GM10266 (cell line): Measurements from ENCODE around the gene SLC4A2.

Experiments
- DNase-seq: peaks from one replicate; pipeline ENCODE4 v3.0.0; 2012; ENCODE audit errors: extremely low spot score
- TF ChIP-seq, protein P1 (sequence below): IDR thresholded peaks from 2 replicates; pipeline ENCODE4 v1.5.1; 2012; ENCODE audit warnings: mild to moderate bottlenecking, low read depth; ENCODE audit not compliant: control insufficient read depth, insufficient read depth; ENCODE audit errors: missing control alignments

The SLC4A2 gene

DNA sequence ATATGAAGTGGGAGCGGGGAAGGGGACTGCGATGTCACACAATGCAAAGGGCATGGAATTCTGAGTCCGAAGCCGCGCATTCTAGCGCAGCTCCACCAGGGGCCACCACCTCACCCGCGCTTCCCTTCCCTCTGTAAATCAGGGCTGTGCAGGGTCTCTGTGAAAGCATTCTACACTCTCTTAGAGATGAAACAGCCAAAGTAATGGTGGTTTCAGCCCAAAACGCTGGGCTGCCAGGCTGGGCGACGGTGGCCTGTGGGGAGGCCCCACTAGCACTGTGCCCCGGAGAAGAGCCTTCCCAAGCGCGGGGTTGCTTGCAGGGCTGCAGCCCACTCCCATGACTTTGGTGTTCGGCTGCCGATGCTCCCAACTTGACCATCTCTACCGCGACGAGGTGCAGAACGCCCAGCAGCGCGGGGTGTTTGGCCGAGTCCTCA lies 46.5 kb upstream of the SLC4A2 start:
- TF ChIP-seq, protein P1, sequence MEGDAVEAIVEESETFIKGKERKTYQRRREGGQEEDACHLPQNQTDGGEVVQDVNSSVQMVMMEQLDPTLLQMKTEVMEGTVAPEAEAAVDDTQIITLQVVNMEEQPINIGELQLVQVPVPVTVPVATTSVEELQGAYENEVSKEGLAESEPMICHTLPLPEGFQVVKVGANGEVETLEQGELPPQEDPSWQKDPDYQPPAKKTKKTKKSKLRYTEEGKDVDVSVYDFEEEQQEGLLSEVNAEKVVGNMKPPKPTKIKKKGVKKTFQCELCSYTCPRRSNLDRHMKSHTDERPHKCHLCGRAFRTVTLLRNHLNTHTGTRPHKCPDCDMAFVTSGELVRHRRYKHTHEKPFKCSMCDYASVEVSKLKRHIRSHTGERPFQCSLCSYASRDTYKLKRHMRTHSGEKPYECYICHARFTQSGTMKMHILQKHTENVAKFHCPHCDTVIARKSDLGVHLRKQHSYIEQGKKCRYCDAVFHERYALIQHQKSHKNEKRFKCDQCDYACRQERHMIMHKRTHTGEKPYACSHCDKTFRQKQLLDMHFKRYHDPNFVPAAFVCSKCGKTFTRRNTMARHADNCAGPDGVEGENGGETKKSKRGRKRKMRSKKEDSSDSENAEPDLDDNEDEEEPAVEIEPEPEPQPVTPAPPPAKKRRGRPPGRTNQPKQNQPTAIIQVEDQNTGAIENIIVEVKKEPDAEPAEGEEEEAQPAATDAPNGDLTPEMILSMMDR: peak; percentile 47
- DNase-seq: peak; percentile 65

DNA sequence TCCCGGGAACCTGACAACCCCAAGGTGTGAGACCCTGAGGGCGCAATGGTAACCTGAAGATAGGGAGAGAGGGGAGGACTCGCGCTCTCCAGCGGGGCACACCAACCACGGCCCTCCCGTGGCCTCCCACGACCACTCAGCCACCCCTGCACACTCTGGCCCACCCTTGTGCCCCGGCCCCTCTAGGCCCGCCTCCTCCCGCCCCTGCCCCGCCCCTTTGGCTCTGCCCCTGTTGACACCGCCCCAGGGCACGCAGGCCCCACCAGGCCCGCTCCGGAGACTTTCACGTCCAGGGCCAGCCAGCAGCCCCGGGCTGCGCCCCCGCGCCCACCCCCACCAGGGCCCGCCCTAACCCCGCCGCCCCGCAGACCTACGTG lies 46.0 kb upstream of the SLC4A2 start:
- TF ChIP-seq, protein P1: no peak
- no peak for DNase-seq

DNA sequence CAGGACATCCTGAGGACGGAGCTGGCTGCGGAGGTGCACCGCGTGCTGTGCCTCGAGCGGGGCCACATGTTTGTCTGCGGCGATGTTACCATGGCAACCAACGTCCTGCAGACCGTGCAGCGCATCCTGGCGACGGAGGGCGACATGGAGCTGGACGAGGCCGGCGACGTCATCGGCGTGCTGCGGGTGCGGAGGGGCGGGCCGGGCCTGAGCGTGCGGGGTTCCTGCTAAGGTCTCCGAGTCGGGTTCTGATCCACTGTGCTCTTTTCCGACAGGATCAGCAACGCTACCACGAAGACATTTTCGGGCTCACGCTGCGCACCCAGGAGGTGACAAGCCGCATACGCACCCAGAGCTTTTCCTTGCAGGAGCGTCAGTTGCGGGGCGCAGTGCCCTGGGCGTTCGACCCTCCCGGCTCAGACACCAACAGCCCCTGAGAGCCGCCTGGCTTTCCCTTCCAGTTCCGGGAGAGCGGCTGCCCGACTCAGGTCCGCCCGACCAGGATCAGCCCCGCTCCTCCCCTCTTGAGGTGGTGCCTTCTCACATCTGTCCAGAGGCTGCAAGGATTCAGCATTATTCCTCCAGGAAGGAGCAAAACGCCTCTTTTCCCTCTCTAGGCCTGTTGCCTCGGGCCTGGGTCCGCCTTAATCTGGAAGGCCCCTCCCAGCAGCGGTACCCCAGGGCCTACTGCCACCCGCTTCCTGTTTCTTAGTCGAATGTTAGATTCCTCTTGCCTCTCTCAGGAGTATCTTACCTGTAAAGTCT lies 45.5 kb upstream of the SLC4A2 start:
- peak; percentile 88 for DNase-seq

DNA sequence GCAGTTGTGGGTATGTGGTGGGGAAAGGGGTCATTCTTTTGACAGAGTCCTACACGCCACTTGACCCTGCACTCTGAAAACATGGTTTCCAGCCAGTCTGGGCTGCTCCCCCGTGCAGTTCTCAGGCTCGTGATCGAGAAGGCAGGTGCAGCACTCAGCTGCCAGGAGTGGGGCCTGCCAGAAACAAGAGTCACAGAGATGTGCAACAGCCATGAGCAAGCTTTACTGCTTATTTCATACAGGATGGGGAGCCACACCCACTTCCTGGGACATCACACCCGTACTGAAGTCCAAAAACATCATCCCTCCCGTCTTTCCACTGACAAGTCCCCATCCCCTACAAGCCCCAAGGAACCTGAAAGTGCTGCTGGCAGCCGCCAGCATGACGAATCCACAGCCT lies 44.4 kb upstream of the SLC4A2 start:
- TF ChIP-seq, protein P1: no peak
- no peak for DNase-seq

More for the DNA sequence above, 45.5 kb upstream of the SLC4A2 start:
- TF ChIP-seq, protein P1: peak; percentile 7

DNA sequence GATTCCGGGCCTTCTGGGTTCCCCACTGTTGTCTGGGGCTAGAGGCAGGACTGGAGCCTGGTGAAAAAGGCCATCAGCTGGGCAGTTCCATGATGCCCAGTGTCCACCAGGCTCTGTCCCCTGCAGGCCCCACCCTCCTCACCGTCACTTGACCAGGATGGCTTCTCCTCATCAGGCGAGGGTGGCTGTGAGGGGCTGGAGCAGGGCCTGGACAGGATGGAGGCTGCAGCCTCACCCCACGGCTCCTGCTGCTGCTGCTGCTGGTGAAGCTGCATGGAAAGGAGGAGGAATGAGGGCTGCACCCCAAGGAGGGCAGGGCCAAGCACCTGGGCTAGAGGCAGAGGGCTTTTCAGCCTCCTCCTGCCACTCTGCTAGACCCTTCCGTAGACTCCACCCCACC lies 43.4 kb upstream of the SLC4A2 start:
- no peak for DNase-seq
- TF ChIP-seq, protein P1: no peak

DNA sequence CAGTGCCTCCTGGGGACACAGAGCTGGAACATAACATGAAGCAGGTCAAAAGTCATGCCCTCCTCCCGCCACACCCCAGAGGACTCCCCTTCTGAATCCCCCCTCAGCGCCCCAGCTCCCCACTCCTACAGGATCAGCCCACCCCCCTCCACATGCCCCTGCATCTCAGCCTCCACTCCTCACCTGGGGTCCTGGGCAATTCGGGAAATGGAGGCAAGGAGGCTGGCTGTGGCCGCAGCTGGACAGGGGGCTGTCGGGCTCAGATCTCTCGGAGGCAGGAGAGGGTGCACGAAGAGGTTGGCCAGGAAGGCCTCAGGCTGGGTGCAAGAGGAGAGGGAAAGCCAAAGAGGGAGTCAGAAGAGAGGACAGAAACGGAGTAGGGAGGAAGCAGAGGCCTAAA lies 42.9 kb upstream of the SLC4A2 start:
- DNase-seq: no peak
- TF ChIP-seq, protein P1: no peak

DNA sequence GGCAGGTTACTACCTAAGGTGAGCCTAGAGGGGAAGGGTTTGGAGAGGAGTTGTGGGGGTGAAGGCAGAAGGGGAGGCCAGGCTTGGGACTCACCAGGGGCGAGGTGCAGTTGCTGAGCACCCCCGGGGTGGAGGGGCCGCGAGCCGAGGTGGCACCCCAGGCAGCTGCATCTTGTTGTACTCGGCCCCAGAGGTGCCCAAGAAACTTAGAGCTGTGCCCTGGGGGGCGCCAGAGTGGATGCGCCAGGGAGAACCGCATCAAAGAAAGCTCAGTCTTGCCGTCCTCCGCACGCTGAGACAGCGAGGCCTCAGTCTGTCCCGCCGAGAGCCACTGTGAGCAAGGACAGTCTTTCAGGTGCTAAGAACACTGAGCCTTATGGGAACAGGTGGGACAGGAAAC lies 42.4 kb upstream of the SLC4A2 start:
- no peak for DNase-seq
- TF ChIP-seq, protein P1: no peak
